Right lobe of liver (tissue), 6 donors: ENCODE measurements around the gene HYLS1. TPM values are rescaled to one million over a fixed set of nuclear protein-coding genes. Genes with fewer than 3 reads are reported as not detected.
"Not testable (repeated sequence)": the region's sequence is repeated elsewhere in the genome, so short reads cannot be mapped to it uniquely, and the experiment has no call there.

ENCODE experiments used
- ATAC-seq, 4 donors: fragments of 200-7000 bp; cut with Tn5 transposase; one replicate each; pipeline ENCODE4 v1.9.1; 2020; ENCODE audit warnings: mild to moderate bottlenecking in 4 of 4, moderate library complexity in 4 of 4
- DNase-seq, 3 donors: peaks; one replicate each; pipeline ENCODE4 v3.0.0-alpha.2; 2020
- H3K27ac ChIP-seq, 3 donors: fragments of 200-600 bp; one replicate each; pipeline ENCODE4 v1.8.0; 2022
- H3K27me3 ChIP-seq, 2 donors: fragments of 200-600 bp; one replicate each; pipeline ENCODE4 v1.8.0; 2022
- H3K36me3 ChIP-seq, 4 donors: fragments of 200-600 bp; sonication (generic) in 1 of 4; one replicate each; pipeline versions ENCODE4 v1.5.1 to v1.8.0; 2017 to 2022; ENCODE audit warnings: control low read depth in 1 of 4
- H3K4me1 ChIP-seq, 4 donors: fragments of 200-600 bp; sonication (generic) in 1 of 4; one replicate each; pipeline versions ENCODE4 v1.5.1 to v1.8.0; 2017 to 2022; ENCODE audit warnings: control low read depth in 1 of 4
- H3K4me3 ChIP-seq, 3 donors: fragments of 200-600 bp; one replicate each; pipeline ENCODE4 v1.8.0; 2022
- H3K9me3 ChIP-seq, 4 donors: fragments of 200-600 bp; sonication (generic) in 1 of 4; one replicate each; pipeline versions ENCODE4 v1.5.1 to v1.8.0; 2017 to 2022; ENCODE audit warnings: control low read depth in 1 of 4
- POLR2A ChIP-seq: fragments of 450-650 bp; IDR thresholded peaks from one replicate; pipeline ENCODE4 v1.6.1; 2017; ENCODE audit warnings: antibody characterized with exemption, mild to moderate bottlenecking
- WGBS: methylation state at CpG from one replicate; pipeline ENCODE4 v1.1.6; 2018; ENCODE audit warnings: low coverage, low lambda C conversion rate; ENCODE audit not compliant: insufficient coverage; ENCODE audit errors: missing lambda C conversion rate; 5-methylcytosine and 5-hydroxymethylcytosine counted together
- intact Hi-C, 2 donors: fragments of 100-400 bp; cut with DNase I; formaldehyde crosslinking; loops; one replicate each; pipeline versions ENCODE4 v1.11.2 to v1.14.1; 2022
- long read RNA-seq: library from polyadenylated mRNA; unstranded; transcript quantifications from one replicate; pipeline ENCODE4 v2.0.0, GENCODE V29; 2019
- total RNA-seq, 6 experiments: library from RNA; depleted of rRNA in 2 of 6; stranded (reverse); fragments of >200 nt in 2 of 6; fragmentation: NEBNext Ultra II Directional in 3 of 6; extraction: Animal tissue kit (Norgen Biotek cat#: 25700) in 3 of 6; gene quantifications; one replicate each; pipeline versions ENCODE4 v1.1.0 to v1.2.4, GENCODE V29; 2016 to 2023
- TF ChIP-seq, protein P1 (sequence below), 4 donors: fragments of 200-600 bp in 3 of 4; fragments of 450-650 bp in 1 of 4; IDR thresholded peaks; one replicate each; pipeline versions ENCODE4 v1.5.1 to v1.8.0; 2016 to 2022; ENCODE audit warnings: antibody characterized with exemption in 4 of 4, mild to moderate bottlenecking in 2 of 4
- donor health status: DM: no; HTN: yes; CAD: no.
- donor health status: DM: no; HTN: no; CAD: no.
- donor health status: DM: no; HTN: no; CAD: no.
- donor health status: DM: no; HTN: yes; CAD: no.
- donor health status: DM: no; HTN: yes; CAD: no.

The HYLS1 gene, protein sequence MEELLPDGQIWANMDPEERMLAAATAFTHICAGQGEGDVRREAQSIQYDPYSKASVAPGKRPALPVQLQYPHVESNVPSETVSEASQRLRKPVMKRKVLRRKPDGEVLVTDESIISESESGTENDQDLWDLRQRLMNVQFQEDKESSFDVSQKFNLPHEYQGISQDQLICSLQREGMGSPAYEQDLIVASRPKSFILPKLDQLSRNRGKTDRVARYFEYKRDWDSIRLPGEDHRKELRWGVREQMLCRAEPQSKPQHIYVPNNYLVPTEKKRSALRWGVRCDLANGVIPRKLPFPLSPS
- total RNA-seq: 1 to 10 TPM; 1.7 to 3.5 (median 3.2) TPM
- long read RNA-seq, partial matches to known transcripts: 0 of 1 reads
- long read RNA-seq, other reads (novel, unspliced or antisense): 1 of 1 reads

DNA sequence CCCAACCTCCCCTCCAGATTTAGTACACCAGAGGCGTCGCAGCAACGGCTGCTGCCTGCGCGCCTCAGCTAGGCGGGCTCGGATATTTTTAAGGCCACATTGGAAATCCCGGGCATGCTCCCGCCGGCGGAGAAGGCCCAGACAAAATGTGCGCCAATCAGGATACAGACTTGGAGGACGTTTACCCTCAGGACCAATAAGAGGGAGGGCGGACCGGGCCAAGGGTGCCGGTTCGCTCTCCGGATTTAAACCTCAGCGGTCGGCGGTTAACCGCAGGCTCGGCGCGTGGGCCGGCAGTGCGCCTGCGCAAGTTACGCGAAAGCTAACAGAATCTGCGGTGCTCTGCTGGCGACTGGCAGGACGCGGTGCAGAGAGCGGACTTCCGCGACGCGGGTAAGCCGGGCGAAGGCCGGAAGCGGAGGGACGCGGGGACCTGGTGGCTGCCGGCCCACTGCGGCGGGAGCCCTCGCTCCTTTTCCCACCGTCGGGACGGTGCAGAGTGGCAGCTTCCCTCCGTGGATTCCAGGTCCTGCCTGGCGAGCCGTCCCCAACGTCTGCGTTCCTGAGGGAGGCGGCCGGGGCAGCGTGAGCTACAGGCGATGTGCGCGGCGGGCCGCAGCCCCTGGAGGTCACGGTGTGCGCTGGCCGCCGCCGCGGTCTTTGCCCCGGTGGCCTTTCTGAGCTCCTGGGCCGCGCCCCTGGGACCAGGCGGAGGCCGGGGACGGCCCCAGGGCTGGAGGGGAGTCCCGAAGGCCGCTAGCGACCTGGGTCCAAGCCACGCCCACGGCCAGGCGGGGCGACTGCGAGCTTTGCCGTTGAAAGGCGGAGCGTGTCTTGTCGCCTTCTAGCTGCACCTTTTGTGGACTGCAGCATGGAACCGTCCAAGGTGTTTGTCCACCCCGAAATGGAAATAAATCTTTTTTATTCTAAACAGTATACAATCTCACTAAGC is at the start of gene HYLS1:
TSS of gene HYLS1 (plus strand) at position 296 of the 952 bp plus-strand sequence. CDS start 11,701 bp downstream, outside the sequence.
- WGBS: 0% methylated on average over 14 of the region's 91 CpGs
- peak within 1 kb of the TSS; percentile 82 to 91 (median 86) for H3K27ac ChIP-seq
- H3K36me3 ChIP-seq: no peaks in the 10 kb centered on the region
- H3K4me3 ChIP-seq: peak within 1 kb of the TSS; percentile 64 to 87 (median 81)
- peaks cover 0 to 13% (median 6%) of the 10 kb centered on the region in 4 donors for H3K4me1 ChIP-seq
- no peaks in the 10 kb centered on the region for H3K9me3 ChIP-seq
- no peaks in the 10 kb centered on the region for H3K27me3 ChIP-seq
- intact Hi-C loops: no loop called here
- peak; percentile 87 for TF ChIP-seq POLR2A
- TF ChIP-seq, protein P1, sequence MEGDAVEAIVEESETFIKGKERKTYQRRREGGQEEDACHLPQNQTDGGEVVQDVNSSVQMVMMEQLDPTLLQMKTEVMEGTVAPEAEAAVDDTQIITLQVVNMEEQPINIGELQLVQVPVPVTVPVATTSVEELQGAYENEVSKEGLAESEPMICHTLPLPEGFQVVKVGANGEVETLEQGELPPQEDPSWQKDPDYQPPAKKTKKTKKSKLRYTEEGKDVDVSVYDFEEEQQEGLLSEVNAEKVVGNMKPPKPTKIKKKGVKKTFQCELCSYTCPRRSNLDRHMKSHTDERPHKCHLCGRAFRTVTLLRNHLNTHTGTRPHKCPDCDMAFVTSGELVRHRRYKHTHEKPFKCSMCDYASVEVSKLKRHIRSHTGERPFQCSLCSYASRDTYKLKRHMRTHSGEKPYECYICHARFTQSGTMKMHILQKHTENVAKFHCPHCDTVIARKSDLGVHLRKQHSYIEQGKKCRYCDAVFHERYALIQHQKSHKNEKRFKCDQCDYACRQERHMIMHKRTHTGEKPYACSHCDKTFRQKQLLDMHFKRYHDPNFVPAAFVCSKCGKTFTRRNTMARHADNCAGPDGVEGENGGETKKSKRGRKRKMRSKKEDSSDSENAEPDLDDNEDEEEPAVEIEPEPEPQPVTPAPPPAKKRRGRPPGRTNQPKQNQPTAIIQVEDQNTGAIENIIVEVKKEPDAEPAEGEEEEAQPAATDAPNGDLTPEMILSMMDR (IDR thresholded peaks at IDR 0.05): peak; percentile 8 to 52 (median 46)
- ATAC-seq: peak; percentile 90 to 96 (median 94)
- peak; percentile 95 to 97 (median 96) for DNase-seq

DNA sequence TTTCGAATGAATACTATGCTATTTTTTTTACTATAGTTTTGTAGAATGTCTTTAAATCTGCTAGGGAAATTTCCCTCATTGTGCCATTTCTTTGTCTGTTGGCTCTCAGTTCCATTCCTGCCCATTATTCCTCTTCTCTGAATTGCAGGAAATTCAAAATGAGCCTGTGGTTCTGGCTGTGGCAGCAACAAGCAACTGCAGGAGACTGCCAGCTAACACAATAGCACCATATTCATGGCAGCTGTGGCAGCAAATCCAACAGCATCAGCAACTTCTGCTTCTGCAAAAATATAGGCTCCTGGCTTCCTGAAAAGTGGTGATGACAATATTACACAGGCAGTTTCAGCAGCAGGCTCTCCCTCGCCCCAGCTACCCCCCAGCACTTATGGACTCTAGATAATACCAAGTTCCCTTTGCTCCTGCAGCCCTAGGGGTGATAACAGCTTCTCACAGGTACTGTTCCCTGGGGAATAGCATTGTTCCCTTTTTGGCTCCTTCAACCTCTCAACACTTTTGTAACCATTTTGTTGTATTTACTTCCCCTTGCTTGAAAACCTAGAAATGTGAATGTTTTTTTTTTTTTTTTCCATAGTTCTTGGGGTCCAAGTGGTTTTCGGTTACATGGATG is 45.0 kb upstream of the HYLS1 start:
- peaks cover 0 to 5% (median 0%) of the 10 kb centered on the region in 4 donors for H3K9me3 ChIP-seq
- TF ChIP-seq, protein P1 (IDR thresholded peaks at IDR 0.05): no peak
- TF ChIP-seq POLR2A: no peak
- no peaks in the 10 kb centered on the region for H3K27me3 ChIP-seq
- H3K4me3 ChIP-seq: no peak overlapping the region
- 62% methylated on average over 3 of the region's 3 CpGs for WGBS
- DNase-seq (no peak), ATAC-seq (no peak)
- H3K4me1 ChIP-seq: no peaks in the 10 kb centered on the region
- H3K27ac ChIP-seq: no peak overlapping the region
- no peaks in the 10 kb centered on the region for H3K36me3 ChIP-seq
- intact Hi-C loops: no loop called here

DNA sequence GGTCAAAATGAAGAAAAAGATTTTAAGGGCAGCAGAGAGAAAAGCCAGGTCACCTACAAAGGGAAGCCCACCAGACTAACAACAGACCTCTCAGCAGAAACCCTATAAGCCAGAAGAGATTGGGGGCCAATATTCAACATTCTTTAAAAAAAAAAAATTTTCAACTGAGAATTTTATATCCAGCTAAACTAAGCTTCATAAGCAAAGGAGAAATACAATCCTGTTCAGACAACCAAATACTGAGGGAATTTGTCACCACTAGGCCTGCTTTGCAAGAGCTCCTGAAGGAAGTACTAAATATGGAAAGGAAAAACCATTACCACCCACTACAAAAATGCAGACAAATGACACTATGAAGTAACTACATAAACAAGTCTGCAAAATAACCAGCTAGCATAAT is 41.3 kb upstream of the HYLS1 start:
- H3K9me3 ChIP-seq: peaks cover 0 to 5% (median 0%) of the 10 kb centered on the region in 4 donors
- TF ChIP-seq, protein P1 (IDR thresholded peaks at IDR 0.05): no peak
- TF ChIP-seq POLR2A: no peak
- no peaks in the 10 kb centered on the region for H3K27me3 ChIP-seq
- H3K4me1 ChIP-seq: no peaks in the 10 kb centered on the region
- no peak for ATAC-seq
- no peaks in the 10 kb centered on the region for H3K36me3 ChIP-seq
- H3K4me3 ChIP-seq: no peak overlapping the region
- H3K27ac ChIP-seq: no peak overlapping the region
- intact Hi-C loops: no loop called here
- DNase-seq: no peak

DNA sequence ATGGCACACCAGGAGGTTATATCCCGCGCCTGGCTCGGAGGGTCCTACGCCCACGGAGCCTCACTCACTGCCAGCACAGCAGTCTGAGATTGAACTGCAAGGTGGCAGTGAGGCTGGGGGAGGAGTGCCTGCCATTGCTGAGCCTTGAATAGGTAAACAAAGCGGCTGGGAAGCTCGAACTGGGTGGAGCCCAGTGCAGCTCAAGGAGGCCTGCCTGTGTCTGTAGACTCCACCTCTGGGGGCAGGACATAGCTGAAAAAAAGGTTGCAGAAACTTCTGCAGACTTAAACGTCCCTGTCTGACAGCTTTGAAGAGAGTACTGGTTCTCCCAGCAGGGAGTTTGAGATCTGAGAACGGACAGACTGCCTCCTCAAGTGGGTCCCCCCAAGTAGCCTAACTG is 29.8 kb upstream of the HYLS1 start:
- H3K27me3 ChIP-seq, H3K27ac ChIP-seq, intact Hi-C loops, H3K36me3 ChIP-seq, H3K4me1 ChIP-seq, ATAC-seq, H3K4me3 ChIP-seq, DNase-seq, H3K9me3 ChIP-seq: not testable (repeated sequence)
- WGBS: 74% methylated on average over 7 of the region's 9 CpGs

DNA sequence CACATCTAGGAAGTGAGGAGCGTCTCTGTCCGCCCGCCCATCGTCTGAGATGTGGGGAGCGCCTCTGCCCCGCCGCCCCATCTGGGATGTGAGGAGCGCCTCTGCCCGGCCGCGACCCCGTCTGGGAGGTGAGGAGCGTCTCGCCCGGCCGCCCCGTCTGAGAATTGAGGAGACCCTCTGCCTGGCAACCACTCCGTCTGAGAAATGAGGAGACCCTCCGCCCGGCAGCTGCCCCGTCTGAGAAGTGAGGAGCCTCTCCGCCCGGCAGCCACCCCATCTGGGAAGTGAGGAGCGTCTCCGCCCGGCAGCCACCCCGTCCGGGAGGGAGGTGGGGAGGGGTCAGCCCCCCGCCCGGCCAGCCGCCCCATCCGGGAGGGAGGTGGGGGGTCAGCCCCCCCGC is 24.7 kb upstream of the HYLS1 start:
- H3K27ac ChIP-seq, H3K9me3 ChIP-seq, H3K27me3 ChIP-seq, ATAC-seq, H3K36me3 ChIP-seq, intact Hi-C loops, H3K4me1 ChIP-seq, H3K4me3 ChIP-seq, DNase-seq: not testable (repeated sequence)
- WGBS: no CpG with 5 or more reads among the region's 33 CpGs

DNA sequence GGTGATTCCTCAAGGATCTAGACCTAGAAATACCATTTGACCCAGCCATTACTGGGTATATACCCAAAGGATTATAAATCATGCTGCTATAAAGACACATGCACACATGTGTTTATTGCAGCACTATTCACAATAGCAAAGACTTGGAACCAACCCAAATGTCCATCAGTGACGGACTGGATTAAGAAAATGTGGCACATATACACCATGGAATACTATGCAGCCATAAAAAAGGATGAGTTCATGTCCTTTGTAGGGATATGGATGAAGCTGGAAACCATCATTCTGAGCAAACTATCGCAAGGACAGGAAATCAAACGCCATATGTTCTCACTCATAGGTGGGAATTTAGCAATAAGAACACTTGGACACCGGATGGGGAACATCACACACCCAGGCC is 22.1 kb upstream of the HYLS1 start:
- H3K27ac ChIP-seq, ATAC-seq, H3K27me3 ChIP-seq, DNase-seq, H3K9me3 ChIP-seq, H3K36me3 ChIP-seq, H3K4me3 ChIP-seq, H3K4me1 ChIP-seq, intact Hi-C loops: not testable (repeated sequence)
- 93% methylated on average over 3 of the region's 4 CpGs for WGBS
